Mammary epithelial cell (primary cell): Measurements from ENCODE around the gene ZNF507.

Experiments used
- EZH2 ChIP-seq: IDR thresholded peaks from 2 replicates; pipeline ENCODE4 v1.6.1; 2012; ENCODE audit warnings: low read length, inconsistent platforms, borderline replicate concordance
- TF ChIP-seq, protein P1 (sequence below), 2 donors: IDR thresholded peaks in 1 of 2; conservative IDR thresholded peaks in 1 of 2; 2 replicates each; pipeline ENCODE4 v1.5.1; 2011 to 2012; ENCODE audit warnings: inconsistent platforms in 2 of 2, low read length in 2 of 2, mild to moderate bottlenecking in 2 of 2, control low read depth in 1 of 2, low read depth in 1 of 2; ENCODE audit not compliant: insufficient read depth in 1 of 2; ENCODE audit errors: extremely low read depth in 1 of 2

DNA sequence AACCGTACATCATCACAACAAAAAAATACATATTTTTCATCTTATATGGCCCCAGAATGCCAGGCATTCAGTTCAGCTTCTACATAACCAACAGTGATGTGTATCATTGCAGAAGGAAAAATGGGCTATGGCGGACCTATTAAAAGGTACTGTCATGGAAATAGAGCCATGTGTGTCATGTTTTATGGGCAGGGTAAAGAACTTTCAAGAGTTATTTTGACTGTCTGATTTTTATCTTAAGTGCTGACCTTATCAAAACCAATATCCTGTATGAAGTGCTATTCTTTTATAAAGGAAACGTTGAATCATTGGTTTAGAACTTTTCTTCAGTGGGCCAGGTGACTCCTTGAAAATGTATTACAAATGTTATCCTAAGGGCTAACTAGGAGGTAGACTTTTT is 9.9 kb downstream of the ZNF507 start:
- TF ChIP-seq, protein P1, sequence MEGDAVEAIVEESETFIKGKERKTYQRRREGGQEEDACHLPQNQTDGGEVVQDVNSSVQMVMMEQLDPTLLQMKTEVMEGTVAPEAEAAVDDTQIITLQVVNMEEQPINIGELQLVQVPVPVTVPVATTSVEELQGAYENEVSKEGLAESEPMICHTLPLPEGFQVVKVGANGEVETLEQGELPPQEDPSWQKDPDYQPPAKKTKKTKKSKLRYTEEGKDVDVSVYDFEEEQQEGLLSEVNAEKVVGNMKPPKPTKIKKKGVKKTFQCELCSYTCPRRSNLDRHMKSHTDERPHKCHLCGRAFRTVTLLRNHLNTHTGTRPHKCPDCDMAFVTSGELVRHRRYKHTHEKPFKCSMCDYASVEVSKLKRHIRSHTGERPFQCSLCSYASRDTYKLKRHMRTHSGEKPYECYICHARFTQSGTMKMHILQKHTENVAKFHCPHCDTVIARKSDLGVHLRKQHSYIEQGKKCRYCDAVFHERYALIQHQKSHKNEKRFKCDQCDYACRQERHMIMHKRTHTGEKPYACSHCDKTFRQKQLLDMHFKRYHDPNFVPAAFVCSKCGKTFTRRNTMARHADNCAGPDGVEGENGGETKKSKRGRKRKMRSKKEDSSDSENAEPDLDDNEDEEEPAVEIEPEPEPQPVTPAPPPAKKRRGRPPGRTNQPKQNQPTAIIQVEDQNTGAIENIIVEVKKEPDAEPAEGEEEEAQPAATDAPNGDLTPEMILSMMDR (conservative IDR thresholded peaks at IDR 0.05 in 1 of 2, IDR thresholded peaks at IDR 0.05 in 1 of 2; ENCODE audit: extremely low read depth in 1 of 2, insufficient read depth in 1 of 2, low read depth in 1 of 2, low read length in 2 of 2) = no peak
- no peak for TF ChIP-seq EZH2
